Activated CD4-positive, alpha-beta T cell treated with anti-CD3 and anti-CD28 coated beads, Interleukin-10, Interleukin-2, amounts not matched to agents 100 ng/mL and 50 ng/mL, durations not matched to agents 16 hours and 8 hours (primary cell): ENCODE data around the gene C1orf141.
"Not testable (repeated sequence)": the region's sequence is repeated elsewhere in the genome, so short reads cannot be mapped to it uniquely, and the experiment has no call there.

Source experiments
- DNase-seq: peaks from one replicate; pipeline ENCODE4 v3.0.0-alpha.2; 2020

Gene C1orf141

GRCh38 chr1:67078291-67078690, 56.5 kb downstream of the C1orf141 start:
- DNase-seq = no peak

- DNase-seq = no peak
These were observed 57.2 kb downstream of the C1orf141 start for GRCh38 chr1:67077593-67077992.

- no peak for DNase-seq
These were observed 62.0 kb downstream of the C1orf141 start for GRCh38 chr1:67072749-67073148.

GRCh38 chr1:67067655-67068054, 67.1 kb downstream of the C1orf141 start:
- DNase-seq = not testable (repeated sequence)

- DNase-seq = no peak
These were observed 72.4 kb downstream of the C1orf141 start for GRCh38 chr1:67062412-67062811.

GRCh38 chr1:67061266-67061665, 73.5 kb downstream of the C1orf141 start:
- no peak for DNase-seq

- no peak for DNase-seq
These were observed 74.0 kb downstream of the C1orf141 start for GRCh38 chr1:67060811-67061218.

GRCh38 chr1:67059346-67059745, 75.4 kb downstream of the C1orf141 start:
- DNase-seq = no peak

GRCh38 chr1:67058761-67059160, 76.0 kb downstream of the C1orf141 start:
- no peak for DNase-seq

GRCh38 chr1:67058242-67058641, 76.5 kb downstream of the C1orf141 start:
- no peak for DNase-seq

GRCh38 chr1:67053785-67054772, 80.7 kb downstream of the C1orf141 start, which contains the start of gene SLC35D1:
Gene SLC35D1 (minus strand): TSS chr1:67054148. CDS start chr1:67054013, 135 bp downstream.
- DNase-seq = peak; percentile 80

- DNase-seq = peak; percentile 52
These were observed 81.3 kb downstream of the C1orf141 start for GRCh38 chr1:67053535-67053784.

- peak; percentile 21 for DNase-seq
These were observed 81.8 kb downstream of the C1orf141 start for GRCh38 chr1:67052741-67053534.

- DNase-seq = peak; percentile 67
These were observed 83.6 kb downstream of the C1orf141 start for GRCh38 chr1:67051196-67051595.

- DNase-seq = no peak
These were observed 90.0 kb downstream of the C1orf141 start for GRCh38 chr1:67044631-67045270.

- no peak for DNase-seq
These were observed 91.4 kb downstream of the C1orf141 start for GRCh38 chr1:67043366-67043765.
